GM12878 (cell line): ENCODE measurements around the gene TEX54.

ENCODE experiments used
- CTCF ChIP-seq, 3 experiments: IDR thresholded peaks in 2 of 3; conservative IDR thresholded peaks in 1 of 3; 2 replicates each; pipeline ENCODE4 v1.5.1; 2011; ENCODE audit warnings: low read depth in 3 of 3, low read length in 3 of 3, mild to moderate bottlenecking in 3 of 3, control low read depth in 2 of 3, moderate library complexity in 2 of 3, inconsistent platforms in 1 of 3, mixed read lengths in 1 of 3; ENCODE audit not compliant: control insufficient read depth in 2 of 3, insufficient read depth in 1 of 3; ENCODE audit errors: extremely low read depth in 1 of 3
- MAX ChIP-seq: IDR thresholded peaks from 2 replicates; pipeline ENCODE4 v1.6.1; 2012; ENCODE audit warnings: low read depth, low read length, improper control_type of control experiment
- PRDM15 ChIP-seq: fragments of 450-650 bp; formaldehyde crosslinking; IDR thresholded peaks from 2 replicates; pipeline ENCODE4 v1.4.0; 2020; ENCODE audit warnings: mild to moderate bottlenecking, moderate library complexity
- RCOR1 ChIP-seq: conservative IDR thresholded peaks from 2 replicates; pipeline ENCODE4 v1.6.1; 2012; ENCODE audit warnings: low read depth, low read length, improper control_type of control experiment
- ZNF207 ChIP-seq: fragments of 450-650 bp; IDR thresholded peaks from 2 replicates; pipeline ENCODE4 v1.6.1; 2014; ENCODE audit warnings: antibody characterized with exemption, mild to moderate bottlenecking, borderline replicate concordance

GRCh38 chr11:62823677-62824076, 9.0 kb downstream of the TEX54 start:
- no peak for TF ChIP-seq RCOR1
- no peak for TF ChIP-seq MAX
- TF ChIP-seq ZNF207 = no peak
- TF ChIP-seq CTCF (IDR thresholded peaks at IDR 0.05 in 2 of 3, conservative IDR thresholded peaks at IDR 0.05 in 1 of 3; ENCODE audit: control insufficient read depth in 2 of 3, extremely low read depth in 1 of 3, insufficient read depth in 1 of 3, low read depth in 3 of 3, low read length in 3 of 3) = no peak
- TF ChIP-seq PRDM15 (CRISPR knock-in tag) = no peak
